GM13976 (cell line): ENCODE measurements around the gene SF3B3.

ENCODE experiments used
- DNase-seq: peaks from one replicate; pipeline ENCODE4 v3.0.0; 2012; ENCODE audit warnings: low spot score
- in situ Hi-C: fragments of 300-500 bp; cut with MboI; formaldehyde crosslinking; loops from one replicate; pipeline ENCODE4 v1.12.0; 2022; ENCODE audit warnings: low sequenced_read_pairs, mixed read lengths, inconsistent platforms; ENCODE audit not compliant: unreplicated experiment
- TF ChIP-seq, protein P1 (sequence below): IDR thresholded peaks from 2 replicates; pipeline ENCODE4 v1.5.1; 2012; ENCODE audit warnings: borderline replicate concordance, mild to moderate bottlenecking; ENCODE audit not compliant: insufficient read depth; ENCODE audit errors: extremely low read depth, missing control alignments, control extremely low read depth

Gene SF3B3

DNA sequence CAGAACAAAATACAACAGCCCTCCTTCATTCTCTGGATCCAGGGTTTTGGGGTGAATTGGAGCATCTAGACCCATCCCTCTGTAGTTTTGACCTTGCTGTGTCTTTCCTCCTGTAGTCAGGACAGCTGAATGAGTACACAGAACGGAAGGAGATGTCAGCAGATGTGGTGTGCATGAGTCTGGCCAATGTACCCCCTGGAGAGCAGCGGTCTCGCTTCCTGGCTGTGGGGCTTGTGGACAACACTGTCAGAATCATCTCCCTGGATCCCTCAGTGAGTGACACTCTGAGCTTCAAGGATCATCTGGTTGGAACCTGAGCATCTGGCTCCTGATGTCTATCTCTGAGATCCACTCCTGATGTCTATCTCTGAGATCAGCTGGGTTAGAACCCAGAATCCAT lies 32.4 kb downstream of the SF3B3 start:
- no peak for DNase-seq
- in situ Hi-C loops, result no loop called here
- TF ChIP-seq, protein P1, sequence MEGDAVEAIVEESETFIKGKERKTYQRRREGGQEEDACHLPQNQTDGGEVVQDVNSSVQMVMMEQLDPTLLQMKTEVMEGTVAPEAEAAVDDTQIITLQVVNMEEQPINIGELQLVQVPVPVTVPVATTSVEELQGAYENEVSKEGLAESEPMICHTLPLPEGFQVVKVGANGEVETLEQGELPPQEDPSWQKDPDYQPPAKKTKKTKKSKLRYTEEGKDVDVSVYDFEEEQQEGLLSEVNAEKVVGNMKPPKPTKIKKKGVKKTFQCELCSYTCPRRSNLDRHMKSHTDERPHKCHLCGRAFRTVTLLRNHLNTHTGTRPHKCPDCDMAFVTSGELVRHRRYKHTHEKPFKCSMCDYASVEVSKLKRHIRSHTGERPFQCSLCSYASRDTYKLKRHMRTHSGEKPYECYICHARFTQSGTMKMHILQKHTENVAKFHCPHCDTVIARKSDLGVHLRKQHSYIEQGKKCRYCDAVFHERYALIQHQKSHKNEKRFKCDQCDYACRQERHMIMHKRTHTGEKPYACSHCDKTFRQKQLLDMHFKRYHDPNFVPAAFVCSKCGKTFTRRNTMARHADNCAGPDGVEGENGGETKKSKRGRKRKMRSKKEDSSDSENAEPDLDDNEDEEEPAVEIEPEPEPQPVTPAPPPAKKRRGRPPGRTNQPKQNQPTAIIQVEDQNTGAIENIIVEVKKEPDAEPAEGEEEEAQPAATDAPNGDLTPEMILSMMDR, result no peak

DNA sequence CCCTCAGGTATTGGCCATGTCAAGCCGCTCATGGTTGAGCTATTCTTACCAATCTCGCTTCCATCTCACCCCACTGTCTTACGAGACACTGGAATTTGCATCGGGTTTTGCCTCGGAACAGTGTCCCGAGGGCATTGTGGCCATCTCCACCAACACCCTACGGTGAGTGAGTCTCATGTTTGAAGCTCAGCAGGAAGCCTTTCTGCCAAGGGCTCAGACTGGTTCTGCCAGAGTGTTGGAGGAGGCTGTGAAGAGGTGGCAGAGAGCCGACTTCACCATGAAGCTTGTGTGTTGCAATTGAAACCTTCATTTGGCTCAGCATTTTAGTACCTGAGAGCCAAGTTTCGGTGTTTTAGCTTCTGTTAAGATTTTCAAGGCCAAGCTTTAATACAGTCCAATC lies 38.0 kb downstream of the SF3B3 start:
- DNase-seq, result no peak
- in situ Hi-C loops, result no loop called here
- TF ChIP-seq, protein P1, result no peak

DNA sequence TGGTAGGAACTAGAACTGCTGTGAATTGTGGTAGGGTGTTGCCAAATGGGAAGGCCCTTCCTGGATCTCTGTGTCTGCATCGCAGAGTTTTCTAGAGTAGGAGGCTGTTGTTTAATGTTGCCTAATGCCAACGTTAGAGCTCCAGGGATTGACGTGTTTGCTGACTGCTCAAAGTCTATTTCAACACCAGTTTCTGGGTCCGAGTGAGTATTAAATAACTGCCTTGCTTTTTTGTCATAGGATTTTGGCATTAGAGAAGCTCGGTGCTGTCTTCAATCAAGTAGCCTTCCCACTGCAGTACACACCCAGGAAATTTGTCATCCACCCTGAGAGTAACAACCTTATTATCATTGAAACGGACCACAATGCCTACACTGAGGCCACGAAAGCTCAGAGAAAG lies 40.0 kb downstream of the SF3B3 start:
- no peak for DNase-seq
- in situ Hi-C loops, result no loop called here
- TF ChIP-seq, protein P1, result no peak

DNA sequence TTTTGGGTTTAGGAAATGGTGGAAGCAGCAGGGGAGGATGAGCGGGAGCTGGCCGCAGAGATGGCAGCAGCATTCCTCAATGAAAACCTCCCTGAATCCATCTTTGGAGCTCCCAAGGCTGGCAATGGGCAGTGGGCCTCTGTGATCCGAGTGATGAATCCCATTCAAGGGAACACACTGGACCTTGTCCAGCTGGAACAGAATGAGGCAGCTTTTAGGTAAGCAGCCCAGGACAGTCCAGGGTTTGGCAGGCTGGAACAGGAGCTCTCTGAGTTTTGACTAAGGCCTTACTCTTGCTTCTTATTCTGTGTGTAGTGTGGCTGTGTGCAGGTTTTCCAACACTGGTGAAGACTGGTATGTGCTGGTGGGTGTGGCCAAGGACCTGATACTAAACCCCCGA lies 41.4 kb downstream of the SF3B3 start:
- TF ChIP-seq, protein P1, result no peak
- in situ Hi-C loops, result no loop called here
- DNase-seq, result no peak

DNA sequence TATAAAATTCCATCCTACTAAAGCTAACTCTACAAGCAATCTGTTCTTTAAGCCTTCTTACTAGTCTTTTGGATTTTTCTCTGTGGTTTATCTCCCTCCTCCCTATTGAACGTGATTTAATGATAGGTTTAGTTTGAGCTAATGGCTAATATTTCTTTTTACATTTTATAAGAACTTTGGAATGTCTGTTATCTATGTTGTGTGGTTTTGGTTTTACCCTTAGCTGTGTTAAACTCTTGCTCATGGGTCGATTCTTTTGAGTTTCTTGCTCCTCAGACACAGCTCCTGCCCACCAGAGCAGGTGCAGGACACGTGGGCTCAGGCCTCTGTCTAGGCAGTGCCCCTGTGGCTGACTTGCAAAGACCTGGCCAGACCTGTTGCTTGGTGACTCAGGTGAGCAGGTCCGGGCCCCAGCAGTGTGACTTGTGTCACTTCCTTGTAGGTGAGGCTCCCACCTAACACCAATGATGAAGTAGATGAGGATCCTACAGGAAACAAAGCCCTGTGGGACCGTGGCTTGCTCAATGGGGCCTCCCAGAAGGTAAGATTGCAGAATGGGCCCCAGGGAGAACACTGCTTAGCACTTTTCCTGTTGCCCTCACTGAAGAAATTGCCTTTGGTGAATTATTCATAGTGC lies 45.1 kb downstream of the SF3B3 start:
- TF ChIP-seq, protein P1, result no peak
- in situ Hi-C loops, result no loop called here
- no peak for DNase-seq

DNA sequence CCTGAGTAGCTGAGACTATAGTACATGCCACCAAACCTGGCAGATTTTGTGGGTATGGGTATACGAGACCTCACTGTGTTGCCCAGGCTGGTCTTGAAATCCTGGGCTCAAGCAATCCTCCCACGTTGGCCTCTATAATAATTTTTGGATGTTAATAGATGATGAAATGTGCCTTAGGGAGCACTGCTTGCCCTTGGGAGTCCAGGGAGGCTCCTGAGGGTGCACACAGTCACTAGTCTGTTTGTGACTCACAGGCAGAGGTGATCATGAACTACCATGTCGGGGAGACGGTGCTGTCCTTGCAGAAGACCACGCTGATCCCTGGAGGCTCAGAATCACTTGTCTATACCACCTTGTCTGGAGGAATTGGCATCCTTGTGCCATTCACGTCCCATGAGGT lies 46.1 kb downstream of the SF3B3 start:
- in situ Hi-C loops, result no loop called here
- TF ChIP-seq, protein P1, result no peak
- no peak for DNase-seq

DNA sequence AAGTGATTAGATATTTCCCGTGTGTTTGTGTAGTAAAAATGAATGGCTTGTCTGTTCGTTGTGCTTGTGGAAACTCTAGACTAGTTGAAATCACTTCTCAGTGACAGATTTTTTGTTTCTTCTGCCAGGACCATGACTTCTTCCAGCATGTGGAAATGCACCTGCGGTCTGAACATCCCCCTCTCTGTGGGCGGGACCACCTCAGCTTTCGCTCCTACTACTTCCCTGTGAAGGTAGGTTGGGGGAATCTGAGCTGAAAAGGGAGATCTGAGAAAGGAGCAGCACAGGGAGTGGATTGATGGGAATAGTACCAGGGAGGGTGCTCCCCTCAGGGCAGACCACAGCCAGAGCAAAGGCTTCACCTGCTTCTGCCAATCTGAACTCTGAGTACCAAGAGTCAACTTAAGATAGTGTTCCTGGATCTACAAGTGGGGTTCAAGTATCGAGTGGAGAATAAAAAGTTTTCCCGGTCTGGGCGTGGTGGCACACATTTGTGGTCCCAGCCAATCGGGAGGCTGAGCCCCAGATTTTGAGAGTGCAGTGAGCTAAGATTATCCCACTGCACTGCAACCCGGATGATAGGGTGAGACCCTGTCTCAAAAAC lies 47.5 kb downstream of the SF3B3 start:
- in situ Hi-C loops, result no loop called here
- no peak for DNase-seq
- TF ChIP-seq, protein P1, result no peak
